ENCODE results near the gene RIPK1. TPM values are rescaled to one million over a fixed set of nuclear protein-coding genes. Genes with fewer than 3 reads are reported as not detected.
A peak's percentile ranks its signal among the peaks of the same experiment; 100 is the strongest.

The RIPK1 gene
- total and polyA plus RNA-seq, 9 of the 15 experiments (the other 6 are each of a cell fraction or from before 2014, with no cell fraction given): 3.8 to 24.9 (median 17.7) TPM

- peak in 1 of 2 experiments; percentile 75; a peak in 1 of 4 replicates for TF ChIP-seq ZMIZ1 (IDR thresholded peaks at IDR 0.05; ENCODE audit: low read depth in 2 of 2, low read length in 2 of 2)
- no peak for TF ChIP-seq ZBTB5 (IDR thresholded peaks at IDR 0.05)
- TF ChIP-seq OTX1 (CRISPR knock-in tag; IDR thresholded peaks at IDR 0.05): no peak
- 0 out of 2 replicates have a peak, but pooled peaks have one; percentile 18 for TF ChIP-seq ARID1B (IDR thresholded peaks at IDR 0.05)
- no peak for TF ChIP-seq SMAD3 (CRISPR knock-in tag; conservative IDR thresholded peaks at IDR 0.05)
- no peak for TF ChIP-seq PATZ1 (CRISPR knock-in tag; IDR thresholded peaks at IDR 0.05; ENCODE audit: borderline replicate concordance)
- TF ChIP-seq MEF2A (IDR thresholded peaks at IDR 0.05; ENCODE audit: control insufficient read depth, low read depth, low read length): no peak
- no peak; the same call in 1 of the 2 replicates for TF ChIP-seq ATF6 (CRISPR knock-in tag; IDR thresholded peaks at IDR 0.05)
- no peak for TF ChIP-seq MCM5 (IDR thresholded peaks at IDR 0.05; ENCODE audit: low read depth)
- TF ChIP-seq TFAP4 (CRISPR knock-in tag; IDR thresholded peaks at IDR 0.05; ENCODE audit: borderline replicate concordance): no peak
- TF ChIP-seq NFRKB (IDR thresholded peaks at IDR 0.05; ENCODE audit: low read depth): 0 out of 2 replicates have a peak, but pooled peaks have one; percentile 31
- no peak for TF ChIP-seq ZFP1 (CRISPR knock-in tag; IDR thresholded peaks at IDR 0.05)
- TF ChIP-seq ZSCAN29 (IDR thresholded peaks at IDR 0.05): no peak
- no peak for TF ChIP-seq BACH1 (tag; IDR thresholded peaks at IDR 0.05)
- 0 out of 2 replicates have a peak, but pooled peaks have one; percentile 74 for TF ChIP-seq RFX7 (CRISPR knock-in tag; IDR thresholded peaks at IDR 0.05)
- peak; percentile 77; the same call in 1 of the 2 replicates for TF ChIP-seq CHCHD3 (CRISPR knock-in tag; IDR thresholded peaks at IDR 0.05)
- peak in 1 of 2 experiments; percentile 10; a peak in 1 of 4 replicates for TF ChIP-seq RCOR1 (IDR thresholded peaks at IDR 0.05; ENCODE audit: borderline replicate concordance in 1 of 2, low read depth in 2 of 2, low read length in 2 of 2)
Measured at GRCh38 chr6:3117912-3118352, 49.6 kb downstream of the RIPK1 start (continued).
